PC-9 (cell line): ENCODE results near the gene GLRB.
A peak's percentile ranks its signal among the peaks of the same experiment; 100 is the strongest.

Source experiments
- CTCF ChIP-seq: fragments of 200-600 bp; sonication (generic); conservative IDR thresholded peaks from 2 replicates; pipeline ENCODE4 v1.6.1; 2017; ENCODE audit warnings: mixed run types, antibody characterized with exemption, mild to moderate bottlenecking, moderate library complexity
- EZH2 ChIP-seq: fragments of 200-600 bp; sonication (generic); IDR thresholded peaks from 2 replicates; pipeline ENCODE4 v1.8.0; 2017; ENCODE audit warnings: antibody characterized with exemption, low read depth

GRCh38 chr4:157217708-157218107 is 141.8 kb downstream of the GLRB start:
- peak; percentile 72 for TF ChIP-seq CTCF
- no peak for TF ChIP-seq EZH2
